Fibroblast of upper back skin (primary cell): ENCODE results near the gene KSR1.
"Not testable (repeated sequence)": the region's sequence is repeated elsewhere in the genome, so short reads cannot be mapped to it uniquely, and the experiment has no call there.

Experiments
- DNase-seq: peaks from one replicate; pipeline ENCODE4 v3.0.0-alpha.2; 2013

Gene KSR1

GRCh38 chr17:27646232-27646631, 190.0 kb downstream of the KSR1 start:
- no peak for DNase-seq

- DNase-seq: no peak
These were observed 191.5 kb downstream of the KSR1 start for GRCh38 chr17:27647765-27648164.

GRCh38 chr17:27649111-27649571, 192.9 kb downstream of the KSR1 start:
- not testable (repeated sequence) for DNase-seq

GRCh38 chr17:27649929-27650328, 193.7 kb downstream of the KSR1 start:
- no peak for DNase-seq

- no peak for DNase-seq
These were observed 194.6 kb downstream of the KSR1 start for GRCh38 chr17:27650836-27651235.

- peak; percentile 19 for DNase-seq
These were observed 195.4 kb downstream of the KSR1 start for GRCh38 chr17:27651411-27652345.

GRCh38 chr17:27653449-27653971, 197.3 kb downstream of the KSR1 start:
- DNase-seq: not testable (repeated sequence)

- DNase-seq: no peak
These were observed 197.9 kb downstream of the KSR1 start for GRCh38 chr17:27654136-27654535.

GRCh38 chr17:27654654-27655524, 198.6 kb downstream of the KSR1 start:
- DNase-seq: peak; percentile 49

- DNase-seq: not testable (repeated sequence)
These were observed 199.4 kb downstream of the KSR1 start for GRCh38 chr17:27655525-27656111.

- DNase-seq: not testable (repeated sequence)
These were observed 200.4 kb downstream of the KSR1 start for GRCh38 chr17:27656620-27657019.

- peak; percentile 10 for DNase-seq
These were observed 201.4 kb downstream of the KSR1 start for GRCh38 chr17:27657620-27658019.

- no peak for DNase-seq
These were observed 203.4 kb downstream of the KSR1 start for GRCh38 chr17:27659683-27660082.

- no peak for DNase-seq
These were observed 204.2 kb downstream of the KSR1 start for GRCh38 chr17:27660436-27660835.

- DNase-seq: no peak
These were observed 207.8 kb downstream of the KSR1 start for GRCh38 chr17:27663936-27664605.

GRCh38 chr17:27664606-27664965, 208.3 kb downstream of the KSR1 start:
- DNase-seq: no peak

GRCh38 chr17:27665549-27665948, 209.3 kb downstream of the KSR1 start:
- DNase-seq: no peak

- DNase-seq: not testable (repeated sequence)
These were observed 210.0 kb downstream of the KSR1 start for GRCh38 chr17:27666270-27666669.

GRCh38 chr17:27666831-27667560, 210.7 kb downstream of the KSR1 start:
- DNase-seq: no peak

GRCh38 chr17:27667656-27668487, 211.6 kb downstream of the KSR1 start:
- no peak for DNase-seq

GRCh38 chr17:27668488-27668823, 212.2 kb downstream of the KSR1 start:
- DNase-seq: no peak
